ENCODE data around the gene OMA1.

The OMA1 gene

DNA sequence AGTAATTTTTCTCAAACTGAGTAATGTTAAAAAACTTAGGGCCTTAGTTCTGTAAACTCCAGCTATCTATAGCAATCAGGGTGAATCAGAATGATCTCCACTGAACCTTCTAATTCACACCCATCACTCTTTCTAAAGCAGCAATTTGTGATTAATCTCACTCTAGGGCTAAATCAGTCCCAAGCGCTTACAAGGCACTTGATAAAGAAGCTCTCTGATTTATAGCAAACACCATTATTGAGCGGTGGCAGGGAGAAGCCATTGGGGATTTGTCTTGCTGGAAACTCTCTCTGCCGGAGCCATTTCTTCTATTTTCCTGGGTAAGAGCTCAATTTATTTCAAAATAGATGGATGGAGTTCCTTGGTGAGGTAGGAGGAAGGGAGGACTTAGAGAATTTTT, 77.0 kb downstream of the OMA1 start:
- Histone ChIP-seq H3K9ac (ENCODE audit: low read depth, low read length) (no peak overlapping the region), H3K9me3 (replicated peaks; ENCODE audit: low read length) (no peaks in the 10 kb centered on the region), H3K4me2 (ENCODE audit: low read length) (no peak overlapping the region), H3K36me3 (ENCODE audit: insufficient read depth, low read length) (no peaks in the 10 kb centered on the region), H3K4me3 (ENCODE audit: low read length) (no peak overlapping the region), H3K4me1 (ENCODE audit: control insufficient read depth, insufficient read depth, low read length) (no peaks in the 10 kb centered on the region), H3K27me3 (ENCODE audit: control insufficient read depth, insufficient read depth, low read length) (no peaks in the 10 kb centered on the region)

DNA sequence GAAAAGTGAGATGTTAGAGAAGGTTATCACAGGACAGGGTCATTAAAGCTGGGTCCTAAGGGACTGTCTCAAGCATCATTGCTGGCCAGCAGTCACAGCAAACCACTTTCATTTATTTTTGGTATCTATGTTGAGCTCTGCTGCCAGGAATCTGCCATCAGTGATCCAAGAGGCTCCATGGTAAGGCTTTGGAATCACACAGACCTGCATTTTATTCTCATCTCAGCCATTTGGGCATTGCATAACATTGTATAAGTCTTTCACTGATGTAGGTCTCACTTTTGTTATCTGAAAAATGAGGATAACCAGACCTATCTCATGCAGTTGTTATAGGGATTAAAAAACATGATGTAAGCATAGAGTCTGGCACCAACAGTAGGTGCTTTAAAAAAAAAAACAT, 77.5 kb downstream of the OMA1 start:
- Histone ChIP-seq H3K4me2 (ENCODE audit: low read length) (no peak overlapping the region), H3K9ac (ENCODE audit: low read depth, low read length) (no peak overlapping the region), H3K36me3 (ENCODE audit: insufficient read depth, low read length) (no peaks in the 10 kb centered on the region), H3K27me3 (ENCODE audit: control insufficient read depth, insufficient read depth, low read length) (no peaks in the 10 kb centered on the region), H3K4me1 (ENCODE audit: control insufficient read depth, insufficient read depth, low read length) (no peaks in the 10 kb centered on the region), H3K9me3 (replicated peaks; ENCODE audit: low read length) (no peaks in the 10 kb centered on the region), H3K4me3 (ENCODE audit: low read length) (no peak overlapping the region)

DNA sequence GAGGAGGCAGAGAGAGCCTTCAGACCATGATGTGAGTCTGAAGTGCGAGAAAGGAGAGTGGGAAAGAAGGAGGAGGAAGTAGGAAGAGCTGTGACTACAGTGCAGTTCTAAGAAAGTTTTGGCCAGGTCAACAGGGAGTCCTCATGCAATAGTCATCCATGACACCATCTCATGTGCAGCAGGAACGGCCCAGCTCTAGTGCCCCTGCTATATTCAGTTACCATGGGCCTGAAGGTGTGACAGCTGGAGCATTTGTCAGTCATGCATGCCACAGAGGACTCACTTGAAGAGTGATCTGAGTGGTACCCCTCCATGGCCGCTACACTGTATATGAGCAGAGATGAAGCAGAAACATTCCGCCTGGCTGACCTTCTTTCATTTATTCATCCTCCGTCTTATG, 77.9 kb downstream of the OMA1 start:
- H3K9ac ChIP-seq (ENCODE audit: low read depth, low read length): no peak overlapping the region
- H3K9me3 ChIP-seq (replicated peaks; ENCODE audit: low read length): no peaks in the 10 kb centered on the region
- no peak overlapping the region for H3K4me3 ChIP-seq (ENCODE audit: low read length)
- no peaks in the 10 kb centered on the region for H3K36me3 ChIP-seq (ENCODE audit: insufficient read depth, low read length)
- no peaks in the 10 kb centered on the region for H3K27me3 ChIP-seq (ENCODE audit: control insufficient read depth, insufficient read depth, low read length)
- no peaks in the 10 kb centered on the region for H3K4me1 ChIP-seq (ENCODE audit: control insufficient read depth, insufficient read depth, low read length)
- H3K4me2 ChIP-seq (ENCODE audit: low read length): no peak overlapping the region

DNA sequence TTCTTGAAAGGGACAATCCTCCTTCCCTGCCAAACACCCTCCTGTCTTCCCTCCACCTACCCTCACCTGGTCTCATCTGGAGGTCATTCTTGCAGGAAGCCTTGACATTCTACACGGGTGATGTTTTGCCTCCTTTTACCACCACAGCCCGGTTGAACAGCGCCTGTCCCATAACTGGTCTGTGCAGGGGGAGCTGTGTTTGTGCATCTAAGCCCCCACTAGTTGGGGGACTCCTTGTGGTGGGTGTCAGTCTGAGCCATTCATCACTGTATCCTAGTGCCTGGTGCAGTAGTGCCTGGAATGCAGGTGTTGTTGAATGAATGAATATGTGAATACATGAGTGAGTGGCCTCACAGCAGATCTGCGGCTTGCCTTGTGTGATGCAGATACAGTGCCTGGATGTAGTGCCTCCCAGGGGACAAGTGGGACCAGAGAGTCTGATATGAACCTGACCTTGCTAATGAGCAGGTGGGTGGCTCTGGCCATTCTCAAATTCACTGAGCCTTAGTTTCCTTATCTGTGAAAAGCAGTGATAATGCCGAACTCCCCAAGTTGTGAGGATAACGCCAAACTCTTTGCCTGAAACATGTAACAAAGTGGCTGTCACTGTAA, 79.8 kb downstream of the OMA1 start:
- H3K27me3 ChIP-seq (ENCODE audit: control insufficient read depth, insufficient read depth, low read length): no peaks in the 10 kb centered on the region
- no peaks in the 10 kb centered on the region for H3K4me1 ChIP-seq (ENCODE audit: control insufficient read depth, insufficient read depth, low read length)
- H3K4me2 ChIP-seq (ENCODE audit: low read length): no peak overlapping the region
- H3K4me3 ChIP-seq (ENCODE audit: low read length): no peak overlapping the region
- H3K36me3 ChIP-seq (ENCODE audit: insufficient read depth, low read length): no peaks in the 10 kb centered on the region
- no peak overlapping the region for H3K9ac ChIP-seq (ENCODE audit: low read depth, low read length)
- no peaks in the 10 kb centered on the region for H3K9me3 ChIP-seq (replicated peaks; ENCODE audit: low read length)

DNA sequence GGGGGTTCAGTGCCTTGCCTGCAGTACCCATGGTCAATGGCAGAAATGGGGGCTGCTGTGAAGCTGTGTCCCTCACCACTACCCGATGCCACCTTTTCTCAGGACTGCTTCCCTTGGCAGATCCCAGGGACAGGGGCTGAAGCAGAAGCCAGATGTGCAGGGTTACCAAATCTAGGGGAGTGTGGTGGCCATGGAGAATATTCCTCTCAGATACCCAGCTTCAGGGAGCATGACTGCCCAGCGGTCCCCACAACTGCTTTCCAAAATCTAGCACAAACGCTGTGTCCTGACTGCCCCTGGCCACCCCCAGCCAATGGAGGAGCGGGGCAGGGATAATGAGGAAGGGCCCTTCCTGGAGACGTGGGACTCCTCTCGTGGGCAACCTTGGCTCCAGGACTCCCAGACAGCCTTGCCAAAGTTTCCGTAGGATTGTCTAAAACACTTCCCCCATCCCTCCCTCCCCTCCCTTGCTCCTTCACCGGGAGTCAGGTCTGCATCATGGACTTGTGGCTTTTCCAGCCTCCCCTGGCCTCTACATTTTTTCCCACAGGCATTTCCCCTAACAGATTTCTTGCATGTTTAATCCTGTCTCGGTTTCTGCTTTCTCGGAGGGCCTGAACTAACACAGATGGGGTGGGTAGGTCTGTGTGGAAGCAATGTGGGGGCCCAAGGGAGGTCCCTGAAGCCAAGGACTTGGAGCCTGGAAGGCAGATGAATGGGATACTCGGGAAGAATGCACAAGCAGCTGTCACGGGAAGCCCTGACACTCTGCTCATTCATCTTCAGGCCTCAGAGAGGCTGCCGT, 80.5 kb downstream of the OMA1 start:
- no peaks in the 10 kb centered on the region for H3K36me3 ChIP-seq (ENCODE audit: insufficient read depth, low read length)
- no peaks in the 10 kb centered on the region for H3K9me3 ChIP-seq (replicated peaks; ENCODE audit: low read length)
- H3K4me1 ChIP-seq (ENCODE audit: control insufficient read depth, insufficient read depth, low read length): no peaks in the 10 kb centered on the region
- no peak overlapping the region for H3K9ac ChIP-seq (ENCODE audit: low read depth, low read length)
- H3K27me3 ChIP-seq (ENCODE audit: control insufficient read depth, insufficient read depth, low read length): no peaks in the 10 kb centered on the region
- no peak overlapping the region for H3K4me2 ChIP-seq (ENCODE audit: low read length)
- H3K4me3 ChIP-seq (ENCODE audit: low read length): no peak overlapping the region

DNA sequence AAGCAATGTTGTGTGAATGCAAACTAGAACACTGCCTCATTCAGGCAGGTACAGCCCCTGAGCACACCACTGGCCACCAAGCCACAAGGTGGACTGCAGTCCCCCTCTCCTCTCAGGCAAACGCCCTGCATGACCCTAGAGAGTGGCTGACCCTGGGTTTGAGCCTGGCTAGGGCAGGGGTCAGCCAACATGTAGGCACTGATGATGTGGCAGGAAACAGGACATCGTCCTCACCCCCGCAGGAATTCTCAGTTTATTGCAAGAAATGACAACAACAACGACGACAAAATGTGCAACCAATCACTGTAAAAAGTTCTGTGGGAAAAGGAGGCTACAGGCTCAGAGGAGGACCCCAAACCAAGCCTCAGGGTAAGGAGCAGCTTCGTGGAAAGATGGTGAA, 81.3 kb downstream of the OMA1 start:
- Histone ChIP-seq H3K27me3 (ENCODE audit: control insufficient read depth, insufficient read depth, low read length) (no peaks in the 10 kb centered on the region), H3K4me1 (ENCODE audit: control insufficient read depth, insufficient read depth, low read length) (no peaks in the 10 kb centered on the region), H3K4me3 (ENCODE audit: low read length) (no peak overlapping the region), H3K36me3 (ENCODE audit: insufficient read depth, low read length) (no peaks in the 10 kb centered on the region), H3K9ac (ENCODE audit: low read depth, low read length) (no peak overlapping the region), H3K4me2 (ENCODE audit: low read length) (no peak overlapping the region), H3K9me3 (replicated peaks; ENCODE audit: low read length) (no peaks in the 10 kb centered on the region)

DNA sequence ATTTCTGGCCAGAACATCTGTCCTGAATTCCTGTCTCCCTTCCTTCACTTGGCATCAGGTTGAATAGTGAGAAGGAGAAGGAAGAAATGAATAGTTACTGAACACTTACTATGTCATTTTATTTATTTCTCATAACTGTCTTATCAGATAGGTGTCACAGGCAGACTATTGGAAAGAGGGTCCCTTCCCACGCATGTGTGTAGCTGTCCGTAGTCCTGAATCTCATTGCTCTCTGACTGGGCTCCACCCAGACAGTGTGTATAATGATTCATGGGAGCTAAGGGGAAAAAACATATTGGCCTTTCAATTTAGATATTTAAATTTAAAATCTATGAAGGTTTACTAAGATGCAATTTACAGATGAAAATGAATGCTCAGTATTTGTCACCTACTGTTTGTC, 86.1 kb downstream of the OMA1 start:
- Histone ChIP-seq H3K9ac (ENCODE audit: low read depth, low read length) (no peak overlapping the region), H3K27me3 (ENCODE audit: control insufficient read depth, insufficient read depth, low read length) (no peaks in the 10 kb centered on the region), H3K4me1 (ENCODE audit: control insufficient read depth, insufficient read depth, low read length) (no peaks in the 10 kb centered on the region), H3K4me3 (ENCODE audit: low read length) (no peak overlapping the region), H3K9me3 (replicated peaks; ENCODE audit: low read length) (no peaks in the 10 kb centered on the region), H3K4me2 (ENCODE audit: low read length) (no peak overlapping the region), H3K36me3 (ENCODE audit: insufficient read depth, low read length) (no peaks in the 10 kb centered on the region)

DNA sequence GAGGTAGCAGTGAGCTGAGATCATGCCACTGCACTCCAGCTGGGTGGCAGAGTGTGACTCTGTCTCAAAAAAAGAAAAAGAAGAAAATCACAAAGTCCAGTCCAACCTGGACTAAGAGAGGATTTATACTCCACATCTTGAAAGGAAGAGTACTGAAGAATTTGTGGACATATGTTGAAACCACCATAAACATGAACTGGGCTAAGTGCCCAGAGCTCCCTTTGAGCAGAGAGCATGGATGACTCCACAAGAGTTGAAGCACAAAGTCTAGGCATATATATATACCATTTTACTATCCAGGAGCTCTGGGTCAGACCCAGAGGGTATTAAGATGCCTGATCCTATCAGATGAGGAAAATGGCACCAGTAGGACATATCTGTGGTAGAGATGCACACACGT, 86.6 kb downstream of the OMA1 start:
- no peak overlapping the region for H3K4me2 ChIP-seq (ENCODE audit: low read length)
- no peak overlapping the region for H3K4me3 ChIP-seq (ENCODE audit: low read length)
- H3K27me3 ChIP-seq (ENCODE audit: control insufficient read depth, insufficient read depth, low read length): no peaks in the 10 kb centered on the region
- H3K9me3 ChIP-seq (replicated peaks; ENCODE audit: low read length): no peaks in the 10 kb centered on the region
- H3K36me3 ChIP-seq (ENCODE audit: insufficient read depth, low read length): no peaks in the 10 kb centered on the region
- no peaks in the 10 kb centered on the region for H3K4me1 ChIP-seq (ENCODE audit: control insufficient read depth, insufficient read depth, low read length)
- no peak overlapping the region for H3K9ac ChIP-seq (ENCODE audit: low read depth, low read length)

DNA sequence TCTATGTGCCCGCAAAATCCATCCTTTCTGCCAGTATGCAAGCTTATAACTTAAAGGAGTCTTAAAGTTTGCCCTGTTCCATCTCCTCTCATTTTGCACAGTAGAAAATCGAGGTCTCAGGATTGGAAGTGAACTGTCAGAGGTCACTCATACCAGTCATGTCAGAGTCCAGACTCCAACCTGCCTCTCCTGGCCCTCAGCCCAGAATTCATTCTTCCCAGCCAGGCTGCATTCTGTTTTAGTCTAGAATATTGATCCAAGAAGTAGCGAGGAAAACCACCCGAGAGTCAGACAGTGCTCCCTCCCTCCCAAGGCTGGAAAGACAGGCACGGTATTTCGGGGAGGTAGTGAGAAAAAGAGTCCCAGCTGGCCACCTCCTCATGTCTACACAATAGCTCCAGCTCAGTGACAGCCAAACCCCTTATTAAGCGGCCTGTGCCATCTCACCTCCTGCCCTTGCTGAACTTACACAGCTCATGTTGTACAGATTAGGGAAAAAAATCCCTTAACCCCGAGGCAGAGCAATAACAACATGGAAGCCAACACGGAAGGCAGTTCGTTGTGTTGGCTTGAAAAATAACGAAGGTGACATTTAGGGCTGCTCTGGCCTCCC, 89.4 kb downstream of the OMA1 start:
- Histone ChIP-seq H3K9me3 (replicated peaks; ENCODE audit: low read length) (no peaks in the 10 kb centered on the region), H3K4me2 (ENCODE audit: low read length) (no peak overlapping the region), H3K27me3 (ENCODE audit: control insufficient read depth, insufficient read depth, low read length) (no peaks in the 10 kb centered on the region), H3K4me1 (ENCODE audit: control insufficient read depth, insufficient read depth, low read length) (no peaks in the 10 kb centered on the region), H3K36me3 (ENCODE audit: insufficient read depth, low read length) (no peaks in the 10 kb centered on the region), H3K9ac (ENCODE audit: low read depth, low read length) (no peak overlapping the region), H3K4me3 (ENCODE audit: low read length) (no peak overlapping the region)

DNA sequence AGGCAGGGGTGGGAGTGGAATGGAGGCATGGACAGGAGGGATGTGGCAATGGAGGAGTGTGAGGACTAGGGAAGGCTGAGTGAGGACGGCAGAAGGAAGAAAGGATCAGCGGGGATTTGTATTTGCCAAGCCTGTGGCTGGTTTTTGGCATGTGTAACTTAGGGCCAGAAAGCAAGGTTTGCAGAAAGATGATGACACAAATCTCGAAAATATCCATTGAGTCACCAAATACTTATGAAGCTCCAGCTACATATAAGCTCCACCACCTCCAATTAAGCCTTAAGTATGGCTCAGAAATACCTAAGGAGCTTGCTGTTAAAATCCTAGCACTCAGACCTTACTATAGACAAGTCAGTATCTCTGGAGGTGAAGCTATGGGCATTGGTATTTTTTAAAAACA, 90.1 kb downstream of the OMA1 start:
- H3K9me3 ChIP-seq (replicated peaks; ENCODE audit: low read length): no peaks in the 10 kb centered on the region
- H3K4me3 ChIP-seq (ENCODE audit: low read length): no peak overlapping the region
- H3K27me3 ChIP-seq (ENCODE audit: control insufficient read depth, insufficient read depth, low read length): no peaks in the 10 kb centered on the region
- no peaks in the 10 kb centered on the region for H3K4me1 ChIP-seq (ENCODE audit: control insufficient read depth, insufficient read depth, low read length)
- H3K36me3 ChIP-seq (ENCODE audit: insufficient read depth, low read length): no peaks in the 10 kb centered on the region
- no peak overlapping the region for H3K9ac ChIP-seq (ENCODE audit: low read depth, low read length)
- no peak overlapping the region for H3K4me2 ChIP-seq (ENCODE audit: low read length)

DNA sequence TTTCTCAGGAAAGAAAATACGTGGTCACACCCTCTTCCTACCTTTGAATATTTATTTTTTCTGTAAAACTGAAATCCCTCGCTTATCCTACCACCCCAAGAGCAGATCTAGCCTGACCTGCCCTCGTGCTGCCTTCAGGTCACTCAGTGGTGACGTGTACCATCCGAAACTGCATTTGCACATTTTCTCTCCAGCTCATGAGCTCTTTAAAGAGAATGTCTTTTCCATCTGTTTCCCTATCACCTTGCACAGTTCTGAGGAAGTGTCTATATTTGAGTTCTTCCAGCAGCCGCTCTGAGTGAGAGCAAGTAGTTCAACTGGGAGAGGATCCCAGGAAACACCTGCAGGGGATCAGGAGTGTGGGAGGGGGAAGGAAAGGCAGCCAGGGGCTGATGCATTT, 91.7 kb downstream of the OMA1 start:
- no peaks in the 10 kb centered on the region for H3K27me3 ChIP-seq (ENCODE audit: control insufficient read depth, insufficient read depth, low read length)
- no peak overlapping the region for H3K9ac ChIP-seq (ENCODE audit: low read depth, low read length)

DNA sequence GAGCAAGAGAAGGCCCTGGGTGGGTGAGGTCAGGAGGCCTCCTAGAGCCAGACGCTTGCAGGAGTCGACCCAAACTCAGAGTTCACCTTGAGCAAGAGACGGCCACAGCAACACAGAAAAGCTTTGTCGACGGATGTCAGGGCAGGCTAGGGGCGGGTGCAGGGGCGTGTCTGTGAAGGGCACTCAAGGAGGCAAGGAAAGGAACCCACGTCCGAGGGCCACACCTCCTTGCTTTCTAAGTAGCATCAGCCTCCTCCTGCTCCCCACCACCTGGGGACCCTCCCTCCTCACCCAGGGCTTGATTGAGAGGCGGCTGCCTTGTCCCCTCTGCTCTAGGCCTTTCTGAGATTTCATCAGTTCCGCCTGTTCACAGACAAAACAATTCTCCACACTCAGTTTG, 92.1 kb downstream of the OMA1 start:
- H3K4me2 ChIP-seq (ENCODE audit: low read length): no peak overlapping the region
- H3K27me3 ChIP-seq (ENCODE audit: control insufficient read depth, insufficient read depth, low read length): no peaks in the 10 kb centered on the region
- no peaks in the 10 kb centered on the region for H3K4me1 ChIP-seq (ENCODE audit: control insufficient read depth, insufficient read depth, low read length)
- no peak overlapping the region for H3K9ac ChIP-seq (ENCODE audit: low read depth, low read length)
- H3K36me3 ChIP-seq (ENCODE audit: insufficient read depth, low read length): no peaks in the 10 kb centered on the region
- H3K9me3 ChIP-seq (replicated peaks; ENCODE audit: low read length): no peaks in the 10 kb centered on the region
- H3K4me3 ChIP-seq (ENCODE audit: low read length): no peak overlapping the region

More for the DNA sequence above, 91.7 kb downstream of the OMA1 start:
- Histone ChIP-seq H3K4me2 (ENCODE audit: low read length) (no peak overlapping the region), H3K9me3 (replicated peaks; ENCODE audit: low read length) (no peaks in the 10 kb centered on the region), H3K36me3 (ENCODE audit: insufficient read depth, low read length) (no peaks in the 10 kb centered on the region), H3K4me1 (ENCODE audit: control insufficient read depth, insufficient read depth, low read length) (no peaks in the 10 kb centered on the region), H3K4me3 (ENCODE audit: low read length) (no peak overlapping the region)
